OCI-LY3 (cell line): ENCODE measurements around the gene LTA4H.

Experiments
- EZH2phosphoT487 ChIP-seq: fragments of 200-600 bp; shearing (Covaris generic); IDR thresholded peaks from 2 replicates; pipeline ENCODE4 v1.6.1; 2018; ENCODE audit warnings: antibody characterized with exemption, mixed run types, low read depth
- TF ChIP-seq, protein P1 (sequence below): fragments of 200-600, 300-600 bp; sonication (generic); IDR thresholded peaks from 2 replicates; pipeline ENCODE4 v1.5.1; 2014; ENCODE audit warnings: antibody characterized with exemption, low read length, low read depth

DNA sequence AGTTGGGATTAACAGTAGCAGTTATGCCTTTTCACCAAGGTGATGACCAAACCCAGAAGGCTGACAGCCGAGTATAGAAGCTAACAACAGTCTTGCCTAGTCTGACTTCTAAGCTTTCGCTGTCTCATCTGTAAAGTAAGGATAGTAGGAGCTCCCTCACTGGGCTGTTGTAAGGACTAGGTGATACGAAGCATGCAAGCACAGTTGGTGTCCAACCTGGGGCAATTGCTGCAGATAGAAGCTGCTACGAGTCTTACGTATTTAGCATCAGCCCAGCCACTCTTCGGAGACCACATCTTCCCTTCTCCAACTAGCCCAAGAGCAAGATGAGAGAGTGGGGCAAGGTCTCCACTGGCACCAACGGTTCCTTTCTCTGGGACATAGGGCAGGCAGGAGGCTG lies 45.3 kb downstream of the LTA4H start:
- TF ChIP-seq, protein P1, sequence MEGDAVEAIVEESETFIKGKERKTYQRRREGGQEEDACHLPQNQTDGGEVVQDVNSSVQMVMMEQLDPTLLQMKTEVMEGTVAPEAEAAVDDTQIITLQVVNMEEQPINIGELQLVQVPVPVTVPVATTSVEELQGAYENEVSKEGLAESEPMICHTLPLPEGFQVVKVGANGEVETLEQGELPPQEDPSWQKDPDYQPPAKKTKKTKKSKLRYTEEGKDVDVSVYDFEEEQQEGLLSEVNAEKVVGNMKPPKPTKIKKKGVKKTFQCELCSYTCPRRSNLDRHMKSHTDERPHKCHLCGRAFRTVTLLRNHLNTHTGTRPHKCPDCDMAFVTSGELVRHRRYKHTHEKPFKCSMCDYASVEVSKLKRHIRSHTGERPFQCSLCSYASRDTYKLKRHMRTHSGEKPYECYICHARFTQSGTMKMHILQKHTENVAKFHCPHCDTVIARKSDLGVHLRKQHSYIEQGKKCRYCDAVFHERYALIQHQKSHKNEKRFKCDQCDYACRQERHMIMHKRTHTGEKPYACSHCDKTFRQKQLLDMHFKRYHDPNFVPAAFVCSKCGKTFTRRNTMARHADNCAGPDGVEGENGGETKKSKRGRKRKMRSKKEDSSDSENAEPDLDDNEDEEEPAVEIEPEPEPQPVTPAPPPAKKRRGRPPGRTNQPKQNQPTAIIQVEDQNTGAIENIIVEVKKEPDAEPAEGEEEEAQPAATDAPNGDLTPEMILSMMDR = no peak
- no peak for TF ChIP-seq EZH2phosphoT487
